Uterus (tissue), 2 donors: ENCODE measurements around the gene DPPA5.

Experiments used
- CTCF ChIP-seq, 4 experiments: fragments of 200-600 bp in 2 of 4; fragments of 450-650 bp in 2 of 4; sonication (generic) in 2 of 4; IDR thresholded peaks; one replicate each; pipeline ENCODE4 v1.5.1; 2016 to 2019; ENCODE audit warnings: antibody characterized with exemption in 4 of 4, mild to moderate bottlenecking in 2 of 4, moderate library complexity in 1 of 4
- POLR2A ChIP-seq, 2 donors: fragments of 450-650 bp; IDR thresholded peaks; one replicate each; pipeline ENCODE4 v1.6.1; 2016; ENCODE audit warnings: antibody characterized with exemption in 2 of 2, mild to moderate bottlenecking in 1 of 2, moderate library complexity in 1 of 2

- TF ChIP-seq CTCF (IDR thresholded peaks at IDR 0.05) (no peak), POLR2A (IDR thresholded peaks at IDR 0.05) (no peak)
These were observed 24.9 kb downstream of the DPPA5 start for GRCh38 chr6:73329201-73329600.
